ENCODE data around the gene GNLY. TPM values are rescaled to one million over a fixed set of nuclear protein-coding genes. Genes with fewer than 3 reads are reported as not detected.

GNLY gene
- total and polyA plus RNA-seq, 8 donors: 0.28 to 1.3 (median 0.76) TPM; not detected in 3

GRCh38 chr2:85734942-85735608 lies 40.9 kb downstream of the GNLY start:
- intact Hi-C loops (cut with DNase I): loop anchor here in 1 of 3 donors (5.0 kb wide), 1 partner anchor 77 kb away; no protein-coding TSS in a partner anchor
- no peak for TF ChIP-seq CTCF (IDR thresholded peaks at IDR 0.05)
- ATAC-seq (no peak), DNase-seq (no peak), FAIRE-seq (no peak)
- Histone ChIP-seq H3K4me1 (no peaks in the 10 kb centered on the region), H3K36me3 (no peaks in the 10 kb centered on the region), H3K4me3 (no peak overlapping the region), H3K27me3 (no peaks in the 10 kb centered on the region), H3K27ac (no peak overlapping the region), H3K9me3 (no peaks in the 10 kb centered on the region)
- 75 to 84% methylated on average over 5 of the region's 5 CpGs for WGBS, 2 donors

GRCh38 chr2:85735691-85736090 lies 41.5 kb downstream of the GNLY start:
- DNase-seq: no peak
- intact Hi-C loops (cut with DNase I): no loop called here
- FAIRE-seq: no peak

DNA sequence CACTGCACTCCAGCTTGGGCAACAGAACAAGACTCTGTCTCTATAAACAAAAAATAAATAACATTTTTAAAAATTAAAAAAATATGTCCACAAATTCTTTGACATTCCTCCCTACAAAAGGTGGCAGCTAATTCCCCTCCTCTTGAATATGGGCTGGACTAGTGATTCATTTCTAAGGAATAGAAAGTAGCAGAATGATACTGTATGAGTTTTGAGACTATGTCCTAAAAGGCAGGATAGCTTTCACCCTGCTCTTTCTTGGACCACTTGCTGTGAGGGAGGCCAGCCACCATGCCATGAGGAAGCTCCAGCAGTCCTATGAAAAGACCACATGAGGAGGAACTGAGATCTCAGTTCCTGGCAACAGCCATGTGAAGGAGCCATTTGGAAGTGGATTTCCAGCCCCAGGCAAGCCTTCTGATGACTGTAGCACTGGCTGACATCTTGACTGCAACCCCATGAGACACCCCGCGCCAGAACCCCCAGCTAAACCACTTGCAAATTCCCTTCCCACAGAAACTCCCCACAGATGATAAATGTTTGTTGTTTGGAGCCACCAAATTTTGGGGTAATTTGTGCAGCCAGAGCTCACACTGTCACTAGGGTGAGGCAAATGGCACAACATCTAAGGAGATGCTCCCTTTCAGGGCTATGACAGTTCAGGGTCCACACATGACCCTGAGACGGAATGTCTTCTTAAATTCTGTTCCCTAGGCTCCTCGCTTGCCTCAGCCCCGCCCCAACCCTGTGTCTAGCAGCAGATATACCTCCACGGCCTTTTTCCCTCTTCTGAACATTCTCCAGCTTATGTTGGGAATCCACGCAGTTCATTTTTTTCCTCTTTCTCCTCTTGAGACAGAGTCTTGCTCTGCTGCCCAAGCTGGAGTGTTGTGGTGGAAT lies 42.5 kb downstream of the GNLY start:
- TF ChIP-seq CTCF (IDR thresholded peaks at IDR 0.05): no peak
- Histone ChIP-seq H3K27me3 (no peaks in the 10 kb centered on the region), H3K27ac (peak overlapping the region in 1 of 4 donors; percentile 11), H3K36me3 (no peaks in the 10 kb centered on the region), H3K9me3 (no peaks in the 10 kb centered on the region), H3K4me1 (peaks cover 5 to 6% (median 6%) of the 10 kb centered on the region in 3 donors), H3K4me3 (no peak overlapping the region)
- WGBS, 2 donors: 82 to 89% methylated on average over 7 of the region's 7 CpGs
- intact Hi-C loops (cut with DNase I): no loop called here
- no peak for DNase-seq
- no peak for FAIRE-seq
- no peak for ATAC-seq

More at GRCh38 chr2:85735691-85736090, 41.5 kb downstream of the GNLY start:
- Histone ChIP-seq H3K4me3 (no peak overlapping the region), H3K27ac (no peak overlapping the region), H3K36me3 (no peaks in the 10 kb centered on the region), H3K9me3 (no peaks in the 10 kb centered on the region), H3K27me3 (no peaks in the 10 kb centered on the region), H3K4me1 (no peaks in the 10 kb centered on the region)
- no peak for TF ChIP-seq CTCF (IDR thresholded peaks at IDR 0.05)
- no peak for ATAC-seq

DNA sequence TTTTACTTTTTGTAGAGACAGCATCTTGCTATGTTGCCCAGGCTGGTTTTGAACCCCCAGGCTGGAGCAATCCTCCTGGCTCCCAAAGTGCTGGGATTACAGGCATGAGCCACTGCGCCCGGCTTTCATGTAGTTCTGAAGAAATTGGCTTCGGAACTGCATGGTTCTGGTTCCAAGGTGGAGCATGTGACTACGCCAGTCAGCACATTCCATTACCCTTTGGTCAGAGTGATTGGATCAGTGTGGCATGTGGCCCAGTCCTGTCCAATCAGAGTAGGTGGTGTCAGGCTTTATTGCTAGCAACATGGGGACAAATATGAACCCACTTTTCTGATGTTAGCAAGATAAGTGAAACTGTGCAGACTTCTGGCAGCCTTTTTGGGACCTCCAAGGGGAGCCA lies 43.3 kb downstream of the GNLY start:
- 68 to 69% methylated on average over 4 of the region's 4 CpGs for WGBS, 2 donors
- ATAC-seq: peak; percentile 29 to 58 (median 50)
- no peaks in the 10 kb centered on the region for H3K9me3 ChIP-seq
- no peaks in the 10 kb centered on the region for H3K27me3 ChIP-seq
- TF ChIP-seq CTCF (IDR thresholded peaks at IDR 0.05): no peak
- no peaks in the 10 kb centered on the region for H3K36me3 ChIP-seq
- peak overlapping the region in 2 of 4 donors; percentile 8 to 11 for H3K27ac ChIP-seq
- peak in 2 of 6 donors; percentile 36 to 56 for DNase-seq
- H3K4me1 ChIP-seq: peaks cover 11 to 12% (median 12%) of the 10 kb centered on the region in 3 donors
- no peak for FAIRE-seq
- H3K4me3 ChIP-seq: no peak overlapping the region
- intact Hi-C loops (cut with DNase I): no loop called here
